Measurements from ENCODE around the gene MRE11. TPM values are rescaled to one million over a fixed set of nuclear protein-coding genes. Genes with fewer than 3 reads are reported as not detected.

Gene MRE11
- total RNA-seq: 9.6 and 16.4 TPM in 2 replicates

DNA sequence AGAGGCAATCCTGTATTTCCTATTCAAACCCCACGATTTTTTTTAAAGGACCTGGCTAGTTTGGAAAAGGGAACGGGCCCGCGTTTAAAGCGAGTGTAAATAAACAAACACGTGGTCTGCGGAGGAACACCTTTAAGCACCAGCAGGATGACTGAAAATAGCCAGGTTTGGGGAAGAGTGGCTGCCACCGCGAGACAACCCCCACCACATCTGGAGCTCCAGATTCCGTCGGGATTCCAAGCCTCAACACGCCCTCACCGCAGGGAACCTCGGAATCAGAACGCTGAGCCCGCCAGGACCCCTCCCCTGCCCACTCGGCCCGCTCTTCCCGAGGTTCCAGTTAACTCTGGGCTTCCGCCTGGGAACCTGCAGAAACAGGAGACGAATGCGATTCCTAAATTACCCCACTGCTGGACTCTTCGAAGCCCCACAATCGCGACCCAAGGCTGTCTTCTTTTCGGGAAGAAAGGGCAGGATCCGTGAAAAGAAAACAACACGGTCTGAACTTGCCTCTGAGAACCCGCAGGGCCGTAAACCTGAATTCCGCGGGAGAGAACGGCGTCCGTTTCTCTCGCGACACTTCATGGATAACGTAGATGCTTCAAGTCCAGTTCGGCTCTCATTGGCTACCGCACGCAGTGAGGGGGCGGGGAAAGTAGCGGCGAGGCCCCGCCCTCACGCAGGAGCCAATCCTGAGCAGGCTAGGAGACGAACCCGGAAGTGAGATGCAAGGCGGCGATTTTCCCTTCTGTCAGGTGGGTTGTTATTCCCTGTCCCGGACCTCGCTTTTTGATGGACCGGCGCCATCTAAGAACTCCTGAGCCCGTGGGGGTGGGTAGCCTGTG lies at the start of gene MRE11, which contains the start of gene ANKRD49:
MRE11 (minus strand) TSS at position 564 of the 845 bp plus-strand sequence. CDS start 1,043 bp downstream, outside the sequence.
ANKRD49 (plus strand) TSS at position 704 of the 845 bp plus-strand sequence. CDS start 2,710 bp downstream, outside the sequence.

DNA sequence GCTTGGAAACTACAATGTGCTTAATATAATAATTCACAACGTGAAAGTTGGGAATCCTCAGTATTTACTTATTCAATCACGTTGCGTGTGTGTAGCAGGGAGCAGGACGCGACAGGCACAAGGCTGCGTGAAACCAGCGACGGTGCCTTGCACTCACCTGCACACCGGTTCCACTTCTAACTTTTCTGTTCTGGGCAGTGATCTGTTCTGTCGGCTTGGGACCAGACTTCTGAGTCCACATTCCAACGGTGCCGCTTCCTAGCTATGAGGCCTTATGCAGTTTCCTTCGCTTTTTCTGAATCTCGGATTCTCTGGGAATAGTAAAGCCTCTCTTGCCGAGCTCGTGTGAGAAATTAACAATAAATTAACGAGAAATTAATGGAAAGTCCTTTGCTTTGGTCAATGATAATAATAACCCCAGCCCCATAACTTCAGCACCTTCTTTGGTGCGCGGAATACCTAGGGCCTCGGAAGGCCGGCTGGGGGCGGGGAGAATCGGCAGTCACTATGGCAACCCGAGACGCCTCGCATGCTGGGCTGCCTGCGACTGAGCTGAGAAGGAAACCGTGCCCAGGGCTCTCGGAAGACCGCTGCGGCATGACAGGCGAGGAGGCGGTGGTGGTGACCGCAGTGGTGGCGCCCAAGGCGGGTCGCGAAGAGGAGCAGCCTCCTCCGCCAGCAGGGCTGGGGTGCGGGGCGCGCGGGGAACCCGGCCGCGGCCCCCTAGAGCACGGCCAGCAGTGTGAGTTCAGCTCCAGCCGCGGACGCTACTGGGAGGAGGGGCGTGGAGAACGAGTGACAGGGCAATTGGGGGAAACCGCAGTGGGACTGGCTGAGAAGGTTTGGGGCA lies 18.5 kb upstream of the MRE11 start, which contains the start of gene C11orf97:
C11orf97 (plus strand) TSS at position 530 of the 850 bp plus-strand sequence; CDS start at position 598, 68 bp downstream.

DNA sequence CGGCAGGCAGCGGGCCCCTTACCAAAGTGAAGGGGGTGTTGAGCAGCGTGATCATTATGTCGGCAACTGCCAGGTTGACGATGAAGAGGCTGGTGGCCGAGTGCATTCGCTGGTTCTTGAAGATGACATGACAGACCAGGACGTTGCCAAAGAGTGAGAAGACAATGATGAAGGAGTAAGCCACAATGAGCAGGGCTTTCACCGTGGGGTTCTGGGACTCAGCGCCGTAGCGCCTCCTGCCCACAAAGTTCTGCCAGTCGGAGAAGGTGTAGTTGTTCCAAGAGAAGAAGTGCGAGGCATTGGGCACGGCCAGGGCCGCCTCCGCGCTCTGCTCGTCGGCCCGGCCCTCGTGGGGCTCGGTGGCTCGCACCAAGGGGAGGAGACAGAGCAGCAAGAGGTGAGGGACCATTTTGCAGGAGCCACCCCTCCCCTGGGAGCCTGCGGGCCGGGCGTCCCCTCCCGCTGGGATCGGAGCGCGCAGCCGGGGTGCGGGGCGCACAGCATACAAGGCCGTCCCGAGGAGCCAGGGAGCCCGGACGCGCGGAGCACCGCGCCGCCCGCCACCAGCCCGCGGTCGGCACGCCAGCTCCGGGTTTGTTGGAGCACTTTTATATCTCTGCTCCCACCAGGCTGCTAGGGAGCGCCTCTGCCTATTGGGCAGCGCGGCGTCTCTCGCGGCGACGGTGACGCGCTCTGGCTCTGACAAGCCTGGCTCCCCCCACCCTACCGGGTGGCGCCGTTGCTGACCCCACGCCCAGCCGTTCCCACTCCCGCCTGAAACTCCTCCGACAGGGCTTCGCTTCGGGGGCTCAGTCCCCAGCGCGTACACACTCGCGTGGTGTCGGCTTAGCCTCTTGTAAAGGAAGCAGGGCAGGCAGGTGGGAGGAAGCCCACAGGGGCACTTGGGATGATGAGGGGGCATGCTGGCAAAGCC lies 92.5 kb downstream of the MRE11 start, which contains the start of gene GPR83:
GPR83 (minus strand) TSS at position 581 of the 934 bp plus-strand sequence; CDS start at position 409, 172 bp downstream.

Other genes starting within 250 kb of the MRE11 start
- not detected in 2 replicates for gene IZUMO1R, start 189.3 kb downstream of the MRE11 start, total RNA-seq
- gene GPR83, start 92.4 kb downstream of the MRE11 start, total RNA-seq: under 0.01 TPM in 2 replicates
- 15.4 and 24.9 TPM in 2 replicates for gene ANKRD49, start 140 bp upstream of the MRE11 start, total RNA-seq
- not detected in 2 replicates for gene C11orf97, start 18.6 kb upstream of the MRE11 start, total RNA-seq
- gene FUT4, start 50.1 kb upstream of the MRE11 start, total RNA-seq: 1.5 and 2.2 TPM in 2 replicates
- 0.85 and 1.2 TPM in 2 replicates for gene PIWIL4, start 73.5 kb upstream of the MRE11 start, total RNA-seq

All from tracheal epithelial cell (primary cell).